ENCODE measurements around the gene PCSK7.

The PCSK7 gene

GRCh38 chr11:117203069-117203407 is 28.8 kb downstream of the PCSK7 start:
- no peak overlapping the region for H3K4me3 ChIP-seq (ENCODE audit: low read depth, low read length)
- no peak for TF ChIP-seq CTCF (IDR thresholded peaks at IDR 0.05; ENCODE audit: borderline replicate concordance, insufficient read depth, low read depth, low read length)

- H3K4me3 ChIP-seq (ENCODE audit: low read depth, low read length) = no peak overlapping the region
- no peak for TF ChIP-seq CTCF (IDR thresholded peaks at IDR 0.05; ENCODE audit: borderline replicate concordance, insufficient read depth, low read depth, low read length)
These were observed 29.3 kb downstream of the PCSK7 start for GRCh38 chr11:117202386-117203068.

GRCh38 chr11:117201658-117202305 is 30.1 kb downstream of the PCSK7 start:
- no peak for TF ChIP-seq CTCF (IDR thresholded peaks at IDR 0.05; ENCODE audit: borderline replicate concordance, insufficient read depth, low read depth, low read length)
- no peak overlapping the region for H3K4me3 ChIP-seq (ENCODE audit: low read depth, low read length)

- no peak for TF ChIP-seq CTCF (IDR thresholded peaks at IDR 0.05; ENCODE audit: borderline replicate concordance, insufficient read depth, low read depth, low read length)
- H3K4me3 ChIP-seq (ENCODE audit: low read depth, low read length) = no peak overlapping the region
These were observed 30.8 kb downstream of the PCSK7 start for GRCh38 chr11:117200813-117201657.

GRCh38 chr11:117199916-117200812 is 31.7 kb downstream of the PCSK7 start:
- no peak overlapping the region for H3K4me3 ChIP-seq (ENCODE audit: low read depth, low read length)
- TF ChIP-seq CTCF (IDR thresholded peaks at IDR 0.05; ENCODE audit: borderline replicate concordance, insufficient read depth, low read depth, low read length) = no peak

GRCh38 chr11:117199053-117199915 is 32.6 kb downstream of the PCSK7 start, which contains the start of gene TAGLN:
TSS of gene TAGLN (plus strand) at chr11:117199370. CDS start at chr11:117203014, 3,644 bp downstream.
- TF ChIP-seq CTCF (IDR thresholded peaks at IDR 0.05; ENCODE audit: borderline replicate concordance, insufficient read depth, low read depth, low read length) = no peak
- H3K4me3 ChIP-seq (ENCODE audit: low read depth, low read length) = no peak within 1 kb of the TSS

Measured in GM12875 (cell line).